ENCODE results near the gene CPPED1.

The CPPED1 gene

GRCh38 chr16:12709807-12710206 lies 93.9 kb downstream of the CPPED1 start:
- Histone ChIP-seq H3K23ac (ENCODE audit: low read length in 2 of 2) (no peak overlapping the region), H3K4ac (ENCODE audit: low read depth in 1 of 2, low read length in 2 of 2) (no peak overlapping the region)

GRCh38 chr16:12708266-12708665 lies 95.4 kb downstream of the CPPED1 start:
- H3K23ac ChIP-seq (ENCODE audit: low read length in 2 of 2) = no peak overlapping the region
- no peak overlapping the region for H2AFZ ChIP-seq (ENCODE audit: low read depth, low read length)
- no peak overlapping the region for H2BK5ac ChIP-seq (ENCODE audit: low read depth, low read length, poor library complexity, severe bottlenecking)
- no peak overlapping the region for H4K8ac ChIP-seq (ENCODE audit: low read length)
- H3K36me3 ChIP-seq (ENCODE audit: control insufficient read depth in 1 of 2, insufficient read depth in 2 of 2, low read depth in 1 of 2, low read length in 2 of 2) = peaks cover 0 to 6% of the 10 kb centered on the region in 2 experiments
- H2BK12ac ChIP-seq (ENCODE audit: low read length in 2 of 2) = no peak overlapping the region
- no CpG with 5 or more reads among the region's 3 CpGs for WGBS
- H3K79me1 ChIP-seq (replicated peaks; ENCODE audit: low read length, poor library complexity, severe bottlenecking) = no peaks in the 10 kb centered on the region
- no peak overlapping the region for H3K18ac ChIP-seq (ENCODE audit: low read depth in 1 of 2, low read length in 2 of 2)
- H3K4ac ChIP-seq (ENCODE audit: low read depth in 1 of 2, low read length in 2 of 2) = no peak overlapping the region
- H3K14ac ChIP-seq (ENCODE audit: low read length in 2 of 2) = no peak overlapping the region
- no peaks in the 10 kb centered on the region for H3K9me3 ChIP-seq (ENCODE audit: control insufficient read depth, low read length)
- no peak overlapping the region for H3K27ac ChIP-seq (ENCODE audit: low read length, poor library complexity, severe bottlenecking)
- no peak overlapping the region for H3K4me2 ChIP-seq (ENCODE audit: low read length, poor library complexity, severe bottlenecking)
- no peaks in the 10 kb centered on the region for H3K27me3 ChIP-seq (ENCODE audit: control insufficient read depth in 1 of 2, insufficient read depth in 1 of 2, low read length in 2 of 2)
- H3K9ac ChIP-seq (ENCODE audit: low read length) = no peak overlapping the region
- no peak overlapping the region for H3K4me3 ChIP-seq (ENCODE audit: insufficient read depth in 1 of 2, low read depth in 1 of 2, low read length in 2 of 2)
- no peaks in the 10 kb centered on the region for H3K4me1 ChIP-seq (ENCODE audit: control insufficient read depth, insufficient read depth, low read depth, low read length)
- no peak for DNase-seq
- no peak overlapping the region for H2AK5ac ChIP-seq (ENCODE audit: low read length, severe bottlenecking)
- H4K91ac ChIP-seq (ENCODE audit: low read length) = no peak overlapping the region
- no peak overlapping the region for H2BK120ac ChIP-seq (ENCODE audit: low read depth, low read length)
- no peak overlapping the region for H2BK15ac ChIP-seq (ENCODE audit: low read depth, poor library complexity, severe bottlenecking)

More at GRCh38 chr16:12709807-12710206, 93.9 kb downstream of the CPPED1 start:
- 48% methylated on average over 1 of the region's 1 CpG for WGBS
- Histone ChIP-seq H2AFZ (ENCODE audit: low read depth, low read length) (no peak overlapping the region), H3K36me3 (ENCODE audit: control insufficient read depth in 1 of 2, insufficient read depth in 2 of 2, low read depth in 1 of 2, low read length in 2 of 2) (no peaks in the 10 kb centered on the region), H4K91ac (ENCODE audit: low read length) (no peak overlapping the region), H2BK15ac (ENCODE audit: low read depth, poor library complexity, severe bottlenecking) (no peak overlapping the region), H3K9ac (ENCODE audit: low read length) (no peak overlapping the region), H3K18ac (ENCODE audit: low read depth in 1 of 2, low read length in 2 of 2) (no peak overlapping the region), H3K14ac (ENCODE audit: low read length in 2 of 2) (no peak overlapping the region), H4K8ac (ENCODE audit: low read length) (no peak overlapping the region), H3K9me3 (ENCODE audit: control insufficient read depth, low read length) (no peaks in the 10 kb centered on the region), H2BK12ac (ENCODE audit: low read length in 2 of 2) (no peak overlapping the region), H2BK5ac (ENCODE audit: low read depth, low read length, poor library complexity, severe bottlenecking) (no peak overlapping the region), H3K4me2 (ENCODE audit: low read length, poor library complexity, severe bottlenecking) (no peak overlapping the region), H3K79me1 (replicated peaks; ENCODE audit: low read length, poor library complexity, severe bottlenecking) (no peaks in the 10 kb centered on the region), H3K4me1 (ENCODE audit: control insufficient read depth, insufficient read depth, low read depth, low read length) (no peaks in the 10 kb centered on the region), H3K27me3 (ENCODE audit: control insufficient read depth in 1 of 2, insufficient read depth in 1 of 2, low read length in 2 of 2) (no peaks in the 10 kb centered on the region), H2AK5ac (ENCODE audit: low read length, severe bottlenecking) (no peak overlapping the region), H2BK120ac (ENCODE audit: low read depth, low read length) (no peak overlapping the region), H3K4me3 (ENCODE audit: insufficient read depth in 1 of 2, low read depth in 1 of 2, low read length in 2 of 2) (no peak overlapping the region), H3K27ac (ENCODE audit: low read length, poor library complexity, severe bottlenecking) (no peak overlapping the region)
- DNase-seq = no peak

- Histone ChIP-seq H3K18ac (ENCODE audit: low read depth in 1 of 2, low read length in 2 of 2) (no peak overlapping the region), H3K9me3 (ENCODE audit: control insufficient read depth, low read length) (no peaks in the 10 kb centered on the region), H3K27ac (ENCODE audit: low read length, poor library complexity, severe bottlenecking) (no peak overlapping the region), H2BK120ac (ENCODE audit: low read depth, low read length) (no peak overlapping the region), H3K36me3 (ENCODE audit: control insufficient read depth in 1 of 2, insufficient read depth in 2 of 2, low read depth in 1 of 2, low read length in 2 of 2) (peaks cover 0 to 6% of the 10 kb centered on the region in 2 experiments), H2BK12ac (ENCODE audit: low read length in 2 of 2) (no peak overlapping the region), H3K4me2 (ENCODE audit: low read length, poor library complexity, severe bottlenecking) (no peak overlapping the region), H4K91ac (ENCODE audit: low read length) (no peak overlapping the region), H3K4me1 (ENCODE audit: control insufficient read depth, insufficient read depth, low read depth, low read length) (no peaks in the 10 kb centered on the region), H3K27me3 (ENCODE audit: control insufficient read depth in 1 of 2, insufficient read depth in 1 of 2, low read length in 2 of 2) (no peaks in the 10 kb centered on the region), H2BK5ac (ENCODE audit: low read depth, low read length, poor library complexity, severe bottlenecking) (no peak overlapping the region), H2AK5ac (ENCODE audit: low read length, severe bottlenecking) (no peak overlapping the region), H3K23ac (ENCODE audit: low read length in 2 of 2) (no peak overlapping the region), H3K14ac (ENCODE audit: low read length in 2 of 2) (no peak overlapping the region), H2AFZ (ENCODE audit: low read depth, low read length) (no peak overlapping the region), H4K8ac (ENCODE audit: low read length) (no peak overlapping the region), H3K79me1 (replicated peaks; ENCODE audit: low read length, poor library complexity, severe bottlenecking) (no peaks in the 10 kb centered on the region), H2BK15ac (ENCODE audit: low read depth, poor library complexity, severe bottlenecking) (peak overlapping the region; percentile 78), H3K4me3 (ENCODE audit: insufficient read depth in 1 of 2, low read depth in 1 of 2, low read length in 2 of 2) (no peak overlapping the region), H3K4ac (ENCODE audit: low read depth in 1 of 2, low read length in 2 of 2) (no peak overlapping the region), H3K9ac (ENCODE audit: low read length) (no peak overlapping the region)
- 90% methylated on average over 6 of the region's 6 CpGs for WGBS
- DNase-seq = no peak
These were observed 97.1 kb downstream of the CPPED1 start for GRCh38 chr16:12706628-12707027.

GRCh38 chr16:12704492-12705111 lies 99.1 kb downstream of the CPPED1 start:
- H3K4ac ChIP-seq (ENCODE audit: low read depth in 1 of 2, low read length in 2 of 2) = no peak overlapping the region
- no peaks in the 10 kb centered on the region for H3K79me1 ChIP-seq (replicated peaks; ENCODE audit: low read length, poor library complexity, severe bottlenecking)
- H3K18ac ChIP-seq (ENCODE audit: low read depth in 1 of 2, low read length in 2 of 2) = no peak overlapping the region
- no peaks in the 10 kb centered on the region for H3K4me1 ChIP-seq (ENCODE audit: control insufficient read depth, insufficient read depth, low read depth, low read length)
- H2AK5ac ChIP-seq (ENCODE audit: low read length, severe bottlenecking) = no peak overlapping the region
- H4K91ac ChIP-seq (ENCODE audit: low read length) = no peak overlapping the region
- H2BK15ac ChIP-seq (ENCODE audit: low read depth, poor library complexity, severe bottlenecking) = no peak overlapping the region
- no peak overlapping the region for H2BK5ac ChIP-seq (ENCODE audit: low read depth, low read length, poor library complexity, severe bottlenecking)
- H2BK12ac ChIP-seq (ENCODE audit: low read length in 2 of 2) = no peak overlapping the region
- no peak overlapping the region for H3K4me2 ChIP-seq (ENCODE audit: low read length, poor library complexity, severe bottlenecking)
- DNase-seq = no peak
- H3K4me3 ChIP-seq (ENCODE audit: insufficient read depth in 1 of 2, low read depth in 1 of 2, low read length in 2 of 2) = no peak overlapping the region
- no peak overlapping the region for H3K9ac ChIP-seq (ENCODE audit: low read length)
- no peaks in the 10 kb centered on the region for H3K9me3 ChIP-seq (ENCODE audit: control insufficient read depth, low read length)
- no peak overlapping the region for H4K8ac ChIP-seq (ENCODE audit: low read length)
- H3K23ac ChIP-seq (ENCODE audit: low read length in 2 of 2) = no peak overlapping the region
- H3K36me3 ChIP-seq (ENCODE audit: control insufficient read depth in 1 of 2, insufficient read depth in 2 of 2, low read depth in 1 of 2, low read length in 2 of 2) = peaks cover 3 to 6% of the 10 kb centered on the region in 2 experiments
- H3K27ac ChIP-seq (ENCODE audit: low read length, poor library complexity, severe bottlenecking) = no peak overlapping the region
- no peak overlapping the region for H2AFZ ChIP-seq (ENCODE audit: low read depth, low read length)
- H3K27me3 ChIP-seq (ENCODE audit: control insufficient read depth in 1 of 2, insufficient read depth in 1 of 2, low read length in 2 of 2) = no peaks in the 10 kb centered on the region
- H3K14ac ChIP-seq (ENCODE audit: low read length in 2 of 2) = no peak overlapping the region
- WGBS = 97% methylated on average over 26 of the region's 31 CpGs
- H2BK120ac ChIP-seq (ENCODE audit: low read depth, low read length) = no peak overlapping the region

All from mesenchymal stem cell (in vitro differentiated cells and primary cell).